Pons (tissue), 1 donor: Measurements from ENCODE around the gene RTRAF.

Experiments used
- DNase-seq: peaks from one replicate; pipeline ENCODE4 v3.0.0-alpha.2; 2016; ENCODE audit warnings: low spot score

Gene RTRAF

DNA sequence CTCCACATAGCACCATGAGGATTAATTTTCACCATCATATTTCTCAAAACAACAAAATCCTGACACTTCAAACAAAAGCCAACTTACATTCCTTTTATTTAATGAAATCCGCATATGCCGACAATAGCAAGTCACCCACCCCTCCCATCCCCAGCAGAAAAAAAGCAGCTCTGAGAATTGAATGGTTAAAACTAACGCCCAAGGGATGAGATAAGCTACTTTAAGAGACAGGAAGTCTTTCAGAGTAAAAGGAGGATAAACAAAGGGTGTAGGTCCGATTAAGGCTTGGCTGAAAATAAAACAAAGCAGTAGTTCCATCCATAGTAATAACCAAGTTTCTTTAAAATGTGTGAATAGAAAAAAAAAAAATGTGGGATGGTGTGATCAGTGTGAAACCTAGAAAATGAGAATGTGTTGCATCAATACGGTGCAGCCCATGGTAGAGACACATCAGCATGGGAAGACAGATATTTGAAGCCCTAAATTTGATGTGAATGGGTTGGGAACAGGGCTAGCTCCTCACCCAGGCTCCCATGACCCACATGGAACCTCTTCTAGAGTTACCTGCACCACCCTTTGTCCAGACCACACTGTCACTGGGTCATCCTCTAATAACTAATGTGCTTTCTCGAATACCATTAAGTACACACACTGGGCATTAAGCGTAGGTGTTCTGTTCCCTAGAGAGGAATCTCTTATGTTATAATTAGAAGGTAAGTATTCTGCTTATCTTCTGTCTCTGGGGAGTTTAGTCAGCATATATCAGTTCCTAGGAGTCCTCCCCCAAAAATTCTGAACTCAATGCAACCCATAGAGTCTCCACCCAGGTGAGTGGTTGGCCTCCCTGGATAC, 31.7 kb downstream of the RTRAF start:
- DNase-seq: no peak

DNA sequence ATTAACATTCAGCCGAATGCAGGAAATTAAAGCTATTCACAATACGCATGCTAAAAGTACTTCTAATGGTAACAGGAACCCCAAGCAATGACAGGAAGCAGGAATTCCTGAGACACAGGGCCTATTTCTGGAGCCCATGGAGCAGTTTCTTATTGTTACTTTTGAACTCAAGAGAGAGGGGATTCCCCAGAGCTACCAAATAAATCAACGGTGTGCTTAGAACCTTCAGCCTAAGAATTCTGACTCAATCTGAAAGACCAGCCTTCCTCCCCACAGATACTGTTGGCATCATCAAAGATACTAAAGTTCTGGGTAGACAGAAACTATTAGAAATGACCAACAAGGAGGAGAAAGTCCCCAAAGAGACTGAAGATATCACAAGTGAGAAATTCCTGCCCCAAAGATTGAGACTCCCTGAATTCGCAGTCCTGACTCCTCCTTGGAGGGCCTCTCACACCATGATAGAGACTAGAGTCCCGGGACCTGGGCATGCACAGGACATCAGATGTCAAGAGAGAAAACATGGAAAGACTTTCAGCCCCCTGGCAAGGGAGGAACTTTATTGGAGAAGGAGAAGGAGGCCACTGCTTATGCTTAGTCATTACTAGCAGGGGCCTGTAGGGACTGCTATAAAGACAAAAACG, 32.7 kb downstream of the RTRAF start:
- DNase-seq: no peak

DNA sequence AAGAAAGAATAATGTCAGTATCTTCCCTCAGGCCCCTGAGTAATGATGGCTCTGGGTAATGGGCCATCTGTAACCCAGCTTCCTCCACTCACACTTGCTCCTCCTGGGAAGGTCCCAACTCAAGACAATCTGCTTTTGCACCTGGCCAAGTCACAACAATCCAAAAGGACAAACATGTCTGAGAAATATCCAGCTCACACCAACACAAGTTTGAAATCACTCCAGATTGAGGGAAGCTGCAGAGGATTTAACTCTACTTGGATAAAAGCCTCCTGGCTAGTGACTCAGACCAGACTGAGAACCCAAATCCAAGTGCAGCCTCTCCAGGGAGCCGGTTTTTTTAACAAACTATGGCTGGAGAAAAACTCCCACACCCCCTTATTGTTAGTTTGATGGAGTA, 34.2 kb downstream of the RTRAF start:
- no peak for DNase-seq

DNA sequence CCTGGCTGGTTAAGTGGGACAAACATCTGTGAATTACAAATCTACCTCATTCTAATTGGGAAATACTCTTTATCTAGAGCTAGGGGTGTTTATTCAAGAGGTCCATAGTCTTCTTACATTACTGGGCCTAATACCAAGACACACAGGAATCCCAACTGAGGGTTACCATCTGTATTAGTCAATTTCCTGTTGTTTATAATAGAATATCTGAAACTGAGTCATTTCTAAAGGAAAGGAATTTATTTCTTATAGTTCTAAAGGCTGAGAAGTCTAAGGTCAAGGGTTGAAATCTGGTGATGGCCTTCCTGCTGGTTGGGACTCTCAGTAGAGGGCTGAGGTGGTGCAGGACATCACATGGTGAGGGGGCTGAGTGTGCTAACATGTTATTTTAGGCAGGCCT, 36.0 kb downstream of the RTRAF start:
- DNase-seq: no peak

DNA sequence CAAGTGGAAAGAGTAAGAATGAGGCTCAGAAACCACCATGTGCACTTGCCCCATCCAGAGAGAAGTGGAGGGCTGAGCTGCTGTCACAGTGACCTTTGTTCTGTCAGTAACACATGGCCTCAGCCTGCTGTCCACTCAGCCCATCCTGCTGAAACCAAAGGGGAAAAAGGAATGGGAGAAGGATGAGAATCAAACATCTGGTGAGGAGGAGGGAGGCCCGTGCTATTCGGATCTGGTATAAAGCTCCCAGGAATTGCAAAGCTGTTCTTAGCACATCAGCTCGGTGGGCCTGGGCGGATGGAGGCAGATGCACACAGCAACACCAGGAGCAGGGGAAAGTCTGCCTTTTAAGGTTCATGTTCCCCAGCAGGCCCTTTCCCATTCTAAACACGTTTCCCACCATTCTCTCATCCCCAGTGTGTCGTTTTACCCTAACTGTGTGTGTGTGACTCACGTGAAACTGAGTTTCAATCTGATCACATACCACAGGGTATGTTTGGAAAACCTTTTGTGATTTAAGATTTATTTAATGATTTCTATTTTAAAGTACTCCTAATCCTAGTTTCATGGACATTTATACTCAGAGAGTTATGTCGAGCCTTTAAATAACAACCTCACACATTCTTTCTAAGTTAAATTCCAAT, 36.8 kb downstream of the RTRAF start:
- peak; percentile 44 for DNase-seq

DNA sequence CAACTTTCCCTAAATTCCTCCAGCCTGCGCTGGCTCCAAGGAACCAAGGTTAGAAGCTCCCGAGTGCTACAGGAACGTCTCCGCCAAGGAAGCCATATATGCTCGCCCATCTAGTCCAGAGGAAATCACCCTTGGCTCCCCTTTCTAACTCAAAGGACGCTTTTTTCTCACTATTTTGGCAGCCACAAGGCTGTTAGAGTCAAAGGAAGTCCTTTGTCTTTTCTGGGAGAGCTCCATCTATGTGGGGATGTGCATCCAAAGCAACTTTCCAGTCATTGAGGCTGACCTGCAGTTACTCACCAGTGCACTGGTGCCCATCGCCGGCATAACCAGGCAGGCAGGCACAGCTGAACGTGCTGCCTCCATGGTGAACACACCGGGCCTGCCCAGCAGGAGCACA, 37.6 kb downstream of the RTRAF start:
- peak; percentile 94 for DNase-seq

DNA sequence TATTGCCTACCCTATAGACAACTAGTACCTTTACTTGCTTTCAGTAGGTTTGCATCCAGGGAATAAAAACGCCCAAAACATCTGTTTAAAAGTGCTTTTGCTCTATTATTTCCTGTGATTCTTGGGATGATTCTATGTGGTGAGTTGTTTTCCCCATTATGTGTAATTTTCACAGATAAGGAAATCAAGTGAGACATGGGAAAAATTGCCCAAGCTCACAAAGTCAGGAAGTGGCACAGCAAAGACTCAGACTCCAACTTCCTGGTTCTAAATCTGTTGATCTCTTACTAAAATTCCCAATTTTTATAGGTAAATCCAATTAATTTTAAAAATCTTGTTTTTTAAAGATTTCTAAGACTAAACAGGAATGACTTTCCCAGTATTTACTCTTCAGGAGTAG, 40.5 kb downstream of the RTRAF start:
- DNase-seq: no peak

DNA sequence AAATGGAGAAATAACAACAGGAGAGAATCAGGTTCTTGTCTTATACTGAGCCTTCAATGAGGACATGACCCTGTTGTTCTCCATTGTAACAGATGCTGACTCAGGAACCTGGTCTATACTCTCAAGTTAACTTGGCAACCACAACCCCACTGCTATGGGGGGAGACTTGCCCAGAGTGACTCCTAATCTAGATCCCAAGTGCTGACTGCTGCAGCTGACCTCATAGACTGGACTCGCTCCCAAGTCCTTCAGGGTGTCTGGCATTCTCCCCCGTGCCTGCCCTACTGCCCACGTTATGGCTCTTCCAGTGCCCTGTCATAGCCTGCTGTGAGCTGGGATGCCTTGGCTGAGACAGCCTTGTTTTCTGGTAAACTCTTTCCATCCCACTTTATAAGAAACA, 42.4 kb downstream of the RTRAF start:
- no peak for DNase-seq

DNA sequence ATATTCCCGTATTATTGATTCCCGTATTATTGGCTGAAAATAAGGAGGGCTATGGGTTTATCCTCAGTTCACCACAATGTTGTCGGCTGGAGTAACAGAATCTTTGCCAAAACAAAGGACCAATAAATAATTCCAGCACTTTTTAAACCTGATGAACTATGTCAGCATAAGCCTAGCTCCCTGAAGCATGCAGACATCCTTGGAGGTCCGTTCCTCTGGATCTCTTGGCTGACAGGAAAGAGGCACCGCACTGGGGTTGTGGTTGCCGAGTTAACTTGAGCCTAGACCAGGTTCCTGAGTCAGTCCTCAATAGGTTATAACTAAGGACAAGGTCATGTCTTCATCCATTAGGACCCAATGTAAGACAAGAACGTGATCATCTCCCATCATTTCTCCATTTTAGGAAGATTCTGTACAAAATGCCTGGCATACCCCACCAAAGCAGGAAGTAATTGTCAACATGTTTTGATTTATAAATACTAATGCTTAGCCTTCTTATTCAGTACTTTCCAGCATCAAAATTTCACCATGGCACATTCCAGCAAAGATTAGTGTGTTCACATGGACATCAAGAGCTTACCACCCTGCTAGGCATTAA, 43.0 kb downstream of the RTRAF start:
- no peak for DNase-seq

DNA sequence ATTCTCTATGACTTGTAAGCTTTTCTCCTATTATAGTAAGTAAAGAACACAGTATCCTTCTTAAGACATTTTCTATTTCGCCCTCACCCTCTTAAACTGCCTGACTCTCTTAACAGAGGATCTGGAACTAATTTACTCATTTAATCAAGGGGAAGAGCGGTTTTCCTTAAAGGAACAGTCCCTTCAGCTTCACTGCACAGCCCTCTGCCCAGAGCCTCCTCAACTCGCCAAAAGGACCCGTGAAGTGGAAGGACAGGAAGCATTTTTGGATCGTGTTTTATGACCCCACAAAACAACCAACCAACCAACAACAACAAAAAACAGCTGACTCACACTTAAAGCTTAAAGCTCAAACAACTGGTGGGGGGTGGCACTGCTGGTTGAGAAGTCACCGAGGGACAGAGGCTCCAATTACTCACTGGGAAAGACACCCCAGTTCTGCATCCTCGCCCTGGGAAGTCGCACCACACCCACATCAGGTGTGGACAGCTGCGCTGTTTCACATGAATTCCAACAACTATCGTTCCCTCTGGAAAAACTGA, 43.8 kb downstream of the RTRAF start:
- DNase-seq: no peak

DNA sequence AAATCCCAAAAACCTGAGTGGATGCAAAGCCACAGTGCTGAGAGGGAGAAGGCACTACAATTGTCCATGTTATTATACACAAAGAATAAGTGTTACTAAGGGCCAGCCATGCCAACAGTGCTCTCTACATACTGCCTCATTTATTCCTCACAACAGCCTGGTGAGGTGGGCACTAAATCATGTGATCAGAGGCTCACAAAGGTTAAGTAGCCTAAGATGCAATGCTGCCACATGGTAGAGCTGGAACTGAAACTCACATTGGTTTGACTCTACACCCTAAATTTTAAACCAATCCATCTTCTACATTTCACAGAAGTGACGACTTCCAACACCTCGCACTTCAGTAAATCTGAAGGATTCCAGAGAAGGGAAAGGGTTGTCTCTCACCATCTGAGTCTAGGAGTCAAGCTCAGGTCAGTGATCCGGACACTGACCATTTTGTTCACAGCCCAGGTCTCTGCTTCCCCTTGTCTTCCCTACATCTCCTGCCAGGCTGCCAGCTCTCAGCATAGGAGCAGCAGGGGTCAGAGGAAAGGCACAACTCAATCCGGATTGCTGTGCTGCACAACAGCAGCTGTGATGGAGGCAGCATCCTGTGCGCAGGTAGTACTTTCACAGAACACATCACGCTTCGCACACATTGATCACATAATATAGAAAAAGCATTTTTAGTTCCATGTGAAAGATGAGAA, 49.9 kb downstream of the RTRAF start:
- no peak for DNase-seq

DNA sequence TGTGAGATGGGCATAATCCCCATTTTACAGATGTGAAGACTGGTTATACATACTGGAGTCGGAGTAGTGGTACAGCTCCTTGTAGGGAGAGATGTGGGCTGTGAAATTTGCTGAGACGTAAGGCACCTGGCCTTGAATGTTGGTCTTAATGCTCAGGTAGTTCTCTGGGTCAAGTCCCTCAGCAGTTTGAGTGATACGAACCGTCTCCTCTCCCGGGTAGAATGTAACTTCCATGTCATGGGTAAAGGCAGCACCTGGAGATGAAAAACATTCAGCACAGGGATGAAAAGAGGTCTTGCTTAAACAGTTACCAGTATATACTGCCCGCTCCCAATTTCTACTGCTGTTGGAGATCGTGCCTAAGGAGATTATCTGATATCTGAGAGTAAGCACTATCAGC, 51.3 kb downstream of the RTRAF start:
- no peak for DNase-seq

DNA sequence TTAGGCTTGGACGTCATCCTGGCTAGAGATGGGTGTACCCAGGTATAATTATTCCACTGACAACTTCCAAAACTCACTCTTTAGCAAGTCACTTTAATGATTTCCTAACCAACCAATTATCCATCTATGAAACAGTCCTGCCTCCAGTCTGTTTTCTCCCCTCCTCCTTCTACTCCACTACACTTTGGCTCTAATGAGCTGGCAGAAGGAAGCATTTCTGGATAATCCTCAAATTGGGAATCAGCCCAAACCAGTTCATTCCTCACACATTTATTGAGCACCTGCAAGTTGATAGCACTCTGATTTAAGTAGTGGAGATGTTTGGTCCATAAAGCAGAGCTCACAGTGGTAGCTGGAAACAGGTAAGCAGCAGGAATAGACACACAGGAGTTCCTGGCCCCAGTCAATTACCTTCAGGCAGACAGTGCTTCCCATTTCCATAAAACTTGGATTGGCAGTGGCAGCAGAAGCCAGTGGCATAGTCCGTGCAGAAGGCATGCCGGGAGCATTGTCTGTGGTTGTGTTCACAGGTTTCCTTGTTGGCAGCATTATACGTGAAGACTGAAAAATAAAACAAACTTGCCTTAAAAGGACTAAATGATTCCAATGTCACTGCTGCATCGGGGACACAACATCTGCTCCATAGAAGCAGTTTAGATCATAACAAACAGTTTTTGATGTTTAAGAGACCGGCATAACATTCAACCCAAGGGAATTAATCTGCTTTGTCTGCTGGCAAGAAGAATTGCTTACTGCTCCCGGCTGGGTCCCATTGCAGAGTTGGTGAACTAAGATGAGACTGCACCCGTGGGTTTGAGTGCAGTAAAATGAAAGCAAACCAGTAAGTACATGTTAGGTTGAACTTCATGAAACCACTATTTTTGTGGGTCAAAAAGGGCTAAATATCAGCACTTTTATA, 53.3 kb downstream of the RTRAF start:
- DNase-seq: no peak

DNA sequence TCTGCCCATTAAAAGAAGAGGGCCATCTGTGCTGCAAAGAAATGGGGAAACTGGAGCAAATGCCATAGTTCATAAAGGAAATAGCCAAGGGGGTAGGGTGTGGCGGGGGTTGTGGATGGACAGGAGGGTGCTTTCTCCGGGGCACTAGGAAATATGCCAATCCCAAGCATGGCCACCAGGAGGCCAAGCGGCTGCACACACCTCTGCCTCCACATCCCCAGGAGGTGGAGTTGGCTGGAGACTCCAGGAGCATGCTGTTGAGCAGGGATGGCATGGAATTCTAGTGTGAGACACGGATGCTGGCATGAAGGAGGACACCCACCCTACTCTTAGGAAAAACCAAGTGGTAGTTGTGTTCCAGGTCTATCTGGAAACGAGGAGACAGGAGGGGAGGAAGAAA, 54.3 kb downstream of the RTRAF start:
- DNase-seq: no peak

DNA sequence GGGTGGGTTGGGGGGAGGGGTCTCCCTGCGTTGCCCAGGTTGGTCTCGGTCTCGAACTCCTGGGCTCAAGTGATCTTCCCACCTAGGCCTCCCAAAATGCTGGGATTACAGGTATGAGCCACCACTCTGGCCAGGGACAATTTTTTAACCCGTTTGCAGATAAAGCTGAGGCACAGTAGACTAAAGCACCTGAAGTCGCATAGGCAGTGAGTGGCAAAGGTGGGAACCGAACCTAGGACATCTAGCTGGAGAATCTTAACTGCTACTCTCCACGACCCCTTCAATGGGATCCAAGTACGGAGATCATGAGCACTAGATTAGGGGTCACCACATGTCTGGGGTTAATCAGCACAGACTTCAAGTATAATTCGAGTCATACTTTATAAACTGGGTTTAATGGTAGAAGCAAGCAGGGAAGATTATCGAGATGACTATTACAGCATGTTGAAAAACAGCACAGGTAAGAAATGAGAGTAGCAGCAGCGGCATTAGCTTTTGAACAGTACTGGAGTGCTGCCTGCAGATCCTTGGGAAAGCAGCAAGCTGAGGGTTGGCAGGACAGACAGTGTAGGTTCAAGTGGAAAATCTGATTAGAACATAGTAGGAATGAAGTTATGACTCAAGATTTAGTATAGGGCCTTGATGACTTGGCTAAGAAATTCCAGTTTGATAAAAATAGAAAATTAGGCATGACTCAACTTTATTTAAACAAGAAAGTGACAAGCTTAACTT, 55.6 kb downstream of the RTRAF start:
- DNase-seq: no peak

DNA sequence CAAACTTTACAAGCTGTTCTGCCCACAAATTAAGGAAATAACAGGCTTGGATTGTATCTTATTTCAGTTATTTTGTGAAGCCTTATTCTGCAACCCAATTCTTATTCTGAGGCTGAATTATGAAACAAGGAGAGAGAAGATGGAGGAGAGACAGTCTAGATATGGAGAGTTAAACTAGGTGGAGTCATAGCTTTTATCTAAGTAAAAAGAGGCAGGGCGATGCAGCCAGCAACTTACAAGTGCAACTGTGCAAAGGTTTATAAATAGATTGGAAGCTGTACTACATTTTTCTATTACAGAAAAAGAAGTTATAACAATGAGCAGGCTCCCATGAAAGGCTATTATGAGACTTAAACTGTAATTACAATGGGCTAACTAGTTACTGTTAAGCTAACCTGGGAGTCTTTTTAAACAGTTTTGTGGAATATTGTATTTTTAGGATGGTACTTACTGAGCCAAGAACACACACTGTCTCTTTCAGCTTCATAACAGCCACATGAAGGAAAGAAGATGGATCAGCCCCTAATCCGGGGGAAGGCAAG, 57.1 kb downstream of the RTRAF start:
- no peak for DNase-seq

DNA sequence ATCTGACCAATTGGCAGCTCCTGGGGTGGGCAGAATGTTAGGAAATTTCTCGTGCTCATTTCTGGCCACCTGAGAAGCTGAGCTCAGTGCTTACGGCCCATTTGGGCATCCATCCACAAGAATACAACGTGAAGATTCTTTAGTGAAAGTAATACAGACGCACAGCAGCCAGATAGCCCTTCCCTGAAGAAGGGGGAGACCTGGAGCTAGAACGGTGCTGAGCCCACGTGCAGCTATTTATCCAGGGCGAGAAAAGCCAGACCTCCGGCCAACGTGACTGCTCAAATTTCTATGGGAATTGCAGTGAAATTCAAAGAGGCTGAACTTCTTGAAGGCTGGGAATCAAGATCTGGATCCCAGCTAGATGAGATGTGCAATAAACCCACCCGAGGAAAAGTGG, 58.8 kb downstream of the RTRAF start:
- no peak for DNase-seq

DNA sequence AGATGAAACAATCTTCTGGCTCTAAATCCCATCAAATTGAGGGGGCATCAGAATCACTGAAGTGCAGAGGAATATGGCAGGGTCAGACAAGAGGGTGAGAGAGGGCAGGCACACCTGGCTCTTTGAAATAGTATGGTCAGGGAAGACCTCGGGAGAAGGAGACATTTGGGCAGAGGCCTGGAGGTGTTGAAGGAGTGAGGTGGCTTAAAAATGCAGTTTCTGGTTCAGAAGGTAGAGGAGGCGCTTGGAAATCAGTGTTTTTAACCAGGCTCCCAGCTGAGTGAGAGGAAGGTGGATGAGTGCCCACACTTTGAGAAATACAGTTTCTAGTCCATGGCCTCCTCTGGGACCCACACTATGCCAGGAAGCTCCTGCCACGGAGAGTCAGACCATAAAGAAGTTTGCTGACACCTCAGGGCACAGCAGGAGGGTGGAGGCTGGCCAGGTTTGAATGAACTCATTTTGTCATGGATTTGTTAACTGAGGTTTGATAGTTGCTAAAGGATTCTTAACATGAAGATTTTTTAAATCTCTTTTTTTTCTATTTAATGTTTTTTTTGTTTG, 59.4 kb downstream of the RTRAF start:
- DNase-seq: no peak

DNA sequence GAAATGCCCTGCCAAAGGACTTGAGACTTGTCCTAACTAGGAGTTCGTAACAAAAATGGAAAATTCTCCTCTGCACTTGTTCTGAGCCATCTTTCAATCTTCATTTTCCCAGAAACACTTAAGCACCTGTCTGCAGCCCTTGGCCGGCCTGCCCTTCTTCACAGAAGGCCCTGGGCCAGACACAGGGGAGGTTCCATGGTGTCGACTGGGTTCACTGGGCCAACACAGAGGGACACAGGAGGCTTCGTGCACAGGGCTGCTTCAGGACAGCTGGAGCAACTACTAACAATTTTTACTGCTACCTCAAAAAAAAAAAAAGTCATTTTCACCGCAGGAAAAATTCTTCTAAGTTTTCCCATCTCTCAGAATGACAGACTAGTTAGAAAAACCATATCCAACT, 59.9 kb downstream of the RTRAF start:
- DNase-seq: no peak
